ENCODE data around the gene USH2A. TPM values are rescaled to one million over a fixed set of nuclear protein-coding genes. Genes with fewer than 3 reads are reported as not detected.

USH2A gene
- polyA plus RNA-seq, 1 donor from 2014 or later: 0.17 TPM

DNA sequence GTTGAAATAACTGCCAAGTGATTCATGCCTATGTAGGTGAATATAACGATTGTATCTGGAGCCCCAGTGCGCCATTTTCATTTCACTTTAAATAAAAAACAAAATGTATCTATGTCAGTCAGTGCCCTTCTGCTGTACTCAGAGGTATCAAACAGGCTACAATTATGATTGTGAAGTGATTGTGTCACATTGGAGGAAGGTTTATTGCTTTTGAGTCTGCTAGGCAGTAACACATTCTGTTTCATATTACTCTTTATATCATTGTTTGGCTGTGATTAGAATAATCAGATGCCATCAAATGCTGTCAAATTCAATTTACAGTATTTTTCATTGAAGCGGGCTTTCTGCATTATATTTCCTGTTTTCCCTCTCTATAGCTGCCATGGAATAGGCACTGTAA is 684.2 kb downstream of the USH2A start:
- Histone ChIP-seq H2AFZ (ENCODE audit: low read depth, low read length) (no peak overlapping the region), H3F3A (ENCODE audit: insufficient read depth, low read length, poor library complexity, severe bottlenecking) (no peaks in the 10 kb centered on the region), H3K36me3 (ENCODE audit: insufficient read depth, low read length) (no peaks in the 10 kb centered on the region), H3K9me2 (ENCODE audit: insufficient read depth, low read length) (no peaks in the 10 kb centered on the region), H3K4me2 (ENCODE audit: low read length) (no peak overlapping the region), H3K9ac (ENCODE audit: low read length) (no peak overlapping the region), H3K27me3 (ENCODE audit: insufficient read depth, low read depth, low read length) (no peaks in the 10 kb centered on the region), H3K4me3 (ENCODE audit: low read length) (no peak overlapping the region), H3K9me3 (ENCODE audit: low read length) (no peaks in the 10 kb centered on the region), H3K27ac (ENCODE audit: low read length) (no peak overlapping the region), H4K20me1 (ENCODE audit: insufficient read depth) (no peaks in the 10 kb centered on the region), H3K79me2 (replicated peaks; ENCODE audit: insufficient read depth, low read length) (no peaks in the 10 kb centered on the region)
- TF ChIP-seq EP300 (conservative IDR thresholded peaks at IDR 0.05; ENCODE audit: poor library complexity, severe bottlenecking) (peak; percentile 83), RAD21 (conservative IDR thresholded peaks at IDR 0.05) (no peak), POLR2AphosphoS5 (IDR thresholded peaks at IDR 0.05) (peak; percentile 76)
- TF ChIP-seq, protein P1, sequence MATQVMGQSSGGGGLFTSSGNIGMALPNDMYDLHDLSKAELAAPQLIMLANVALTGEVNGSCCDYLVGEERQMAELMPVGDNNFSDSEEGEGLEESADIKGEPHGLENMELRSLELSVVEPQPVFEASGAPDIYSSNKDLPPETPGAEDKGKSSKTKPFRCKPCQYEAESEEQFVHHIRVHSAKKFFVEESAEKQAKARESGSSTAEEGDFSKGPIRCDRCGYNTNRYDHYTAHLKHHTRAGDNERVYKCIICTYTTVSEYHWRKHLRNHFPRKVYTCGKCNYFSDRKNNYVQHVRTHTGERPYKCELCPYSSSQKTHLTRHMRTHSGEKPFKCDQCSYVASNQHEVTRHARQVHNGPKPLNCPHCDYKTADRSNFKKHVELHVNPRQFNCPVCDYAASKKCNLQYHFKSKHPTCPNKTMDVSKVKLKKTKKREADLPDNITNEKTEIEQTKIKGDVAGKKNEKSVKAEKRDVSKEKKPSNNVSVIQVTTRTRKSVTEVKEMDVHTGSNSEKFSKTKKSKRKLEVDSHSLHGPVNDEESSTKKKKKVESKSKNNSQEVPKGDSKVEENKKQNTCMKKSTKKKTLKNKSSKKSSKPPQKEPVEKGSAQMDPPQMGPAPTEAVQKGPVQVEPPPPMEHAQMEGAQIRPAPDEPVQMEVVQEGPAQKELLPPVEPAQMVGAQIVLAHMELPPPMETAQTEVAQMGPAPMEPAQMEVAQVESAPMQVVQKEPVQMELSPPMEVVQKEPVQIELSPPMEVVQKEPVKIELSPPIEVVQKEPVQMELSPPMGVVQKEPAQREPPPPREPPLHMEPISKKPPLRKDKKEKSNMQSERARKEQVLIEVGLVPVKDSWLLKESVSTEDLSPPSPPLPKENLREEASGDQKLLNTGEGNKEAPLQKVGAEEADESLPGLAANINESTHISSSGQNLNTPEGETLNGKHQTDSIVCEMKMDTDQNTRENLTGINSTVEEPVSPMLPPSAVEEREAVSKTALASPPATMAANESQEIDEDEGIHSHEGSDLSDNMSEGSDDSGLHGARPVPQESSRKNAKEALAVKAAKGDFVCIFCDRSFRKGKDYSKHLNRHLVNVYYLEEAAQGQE (IDR thresholded peaks at IDR 0.05; ENCODE audit: borderline replicate concordance): peak; percentile 67

- Histone ChIP-seq H3K4me3 (ENCODE audit: low read length) (no peak overlapping the region), H3F3A (ENCODE audit: insufficient read depth, low read length, poor library complexity, severe bottlenecking) (no peaks in the 10 kb centered on the region), H3K36me3 (ENCODE audit: insufficient read depth, low read length) (no peaks in the 10 kb centered on the region), H3K9ac (ENCODE audit: low read length) (no peak overlapping the region), H3K9me2 (ENCODE audit: insufficient read depth, low read length) (no peaks in the 10 kb centered on the region), H2AFZ (ENCODE audit: low read depth, low read length) (no peak overlapping the region), H3K27ac (ENCODE audit: low read length) (no peak overlapping the region), H3K9me3 (ENCODE audit: low read length) (no peaks in the 10 kb centered on the region), H4K20me1 (ENCODE audit: insufficient read depth) (no peaks in the 10 kb centered on the region), H3K79me2 (replicated peaks; ENCODE audit: insufficient read depth, low read length) (no peaks in the 10 kb centered on the region), H3K27me3 (ENCODE audit: insufficient read depth, low read depth, low read length) (no peaks in the 10 kb centered on the region), H3K4me2 (ENCODE audit: low read length) (no peak overlapping the region)
- no peak for TF ChIP-seq SMC3 (conservative IDR thresholded peaks at IDR 0.05; ENCODE audit: poor library complexity)
- TF ChIP-seq CTCF (IDR thresholded peaks at IDR 0.05; ENCODE audit: poor library complexity, severe bottlenecking): no peak
- TF ChIP-seq MXI1 (conservative IDR thresholded peaks at IDR 0.05; ENCODE audit: poor library complexity, severe bottlenecking): no peak
- TF ChIP-seq EZH2 (IDR thresholded peaks at IDR 0.05; ENCODE audit: borderline replicate concordance, insufficient read depth, low read length, poor library complexity, severe bottlenecking): no peak
- no peak for TF ChIP-seq RAD21 (conservative IDR thresholded peaks at IDR 0.05)
- TF ChIP-seq, protein P1 (IDR thresholded peaks at IDR 0.05; ENCODE audit: borderline replicate concordance): no peak
- no peak for TF ChIP-seq EP300 (conservative IDR thresholded peaks at IDR 0.05; ENCODE audit: poor library complexity, severe bottlenecking)
- no peak for TF ChIP-seq POLR2AphosphoS5 (IDR thresholded peaks at IDR 0.05)
- TF ChIP-seq TAF1 (IDR thresholded peaks at IDR 0.05; ENCODE audit: low read depth): no peak
Observed at GRCh38 chr1:215731699-215732098, 691.5 kb downstream of the USH2A start.
